ENCODE data around the gene UNK. TPM values are rescaled to one million over a fixed set of nuclear protein-coding genes. Genes with fewer than 3 reads are reported as not detected.

Gene UNK
- total and polyA plus RNA-seq, 2 of the 13 experiments (the other 11 are each of a cell fraction or from before 2014, with no cell fraction given) = 31.6 to 33.0 TPM

DNA sequence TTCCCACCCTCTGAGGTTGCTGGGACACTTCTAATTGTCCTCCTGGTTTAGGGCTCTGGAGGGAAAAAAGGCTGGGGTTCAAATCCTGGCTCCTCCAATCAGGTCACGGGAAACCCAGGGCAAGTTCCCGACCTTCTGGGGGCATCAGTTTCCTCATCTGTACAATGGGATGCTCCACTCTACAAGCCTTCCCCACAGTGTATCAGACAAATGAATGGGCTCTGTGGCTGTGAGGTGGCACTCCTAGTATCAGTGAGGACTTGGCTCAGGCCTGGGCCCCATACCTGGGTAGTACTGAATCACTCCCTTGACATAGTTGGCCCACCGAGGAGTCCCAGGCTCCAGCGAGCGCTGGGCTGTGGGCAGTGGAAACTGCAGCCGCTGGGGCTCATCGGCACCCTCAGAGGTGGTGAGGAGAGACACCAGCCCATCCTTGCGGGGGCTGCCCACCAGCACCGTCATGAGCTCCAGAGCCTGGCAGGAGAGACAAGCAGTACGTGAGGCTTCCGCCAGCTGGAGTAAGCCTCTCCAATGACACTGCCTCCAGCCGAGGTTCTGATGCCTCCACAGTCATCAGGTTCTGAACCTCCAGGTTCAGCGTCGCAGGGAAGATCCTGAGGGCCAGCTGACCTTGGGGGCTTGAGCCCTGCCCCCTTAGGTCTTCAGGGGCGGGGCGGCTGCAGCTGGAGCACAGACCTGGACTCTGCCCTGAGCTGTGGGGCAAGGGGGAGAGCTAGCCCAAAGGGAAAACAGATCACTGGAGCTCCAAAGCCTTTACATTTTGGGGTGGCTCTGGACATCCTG, 20.8 kb upstream of the UNK start (continued):
- TF ChIP-seq, protein P1, sequence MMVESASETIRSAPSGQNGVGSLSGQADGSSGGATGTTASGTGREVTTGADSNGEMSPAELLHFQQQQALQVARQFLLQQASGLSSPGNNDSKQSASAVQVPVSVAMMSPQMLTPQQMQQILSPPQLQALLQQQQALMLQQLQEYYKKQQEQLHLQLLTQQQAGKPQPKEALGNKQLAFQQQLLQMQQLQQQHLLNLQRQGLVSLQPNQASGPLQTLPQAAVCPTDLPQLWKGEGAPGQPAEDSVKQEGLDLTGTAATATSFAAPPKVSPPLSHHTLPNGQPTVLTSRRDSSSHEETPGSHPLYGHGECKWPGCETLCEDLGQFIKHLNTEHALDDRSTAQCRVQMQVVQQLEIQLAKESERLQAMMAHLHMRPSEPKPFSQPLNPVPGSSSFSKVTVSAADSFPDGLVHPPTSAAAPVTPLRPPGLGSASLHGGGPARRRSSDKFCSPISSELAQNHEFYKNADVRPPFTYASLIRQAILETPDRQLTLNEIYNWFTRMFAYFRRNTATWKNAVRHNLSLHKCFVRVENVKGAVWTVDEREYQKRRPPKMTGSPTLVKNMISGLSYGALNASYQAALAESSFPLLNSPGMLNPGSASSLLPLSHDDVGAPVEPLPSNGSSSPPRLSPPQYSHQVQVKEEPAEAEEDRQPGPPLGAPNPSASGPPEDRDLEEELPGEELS (CRISPR knock-in tag; IDR thresholded peaks at IDR 0.05) = peak; percentile 69; the same call in 1 of the 2 replicates
- TF ChIP-seq ZNF746 (CRISPR knock-in tag; IDR thresholded peaks at IDR 0.05) = no peak
- no peak for TF ChIP-seq ZNF441 (CRISPR knock-in tag; IDR thresholded peaks at IDR 0.05; ENCODE audit: borderline replicate concordance)
- TF ChIP-seq KDM2A (CRISPR knock-in tag; IDR thresholded peaks at IDR 0.05; ENCODE audit: borderline replicate concordance, low read depth) = peak; percentile 73; the same call in 1 of the 2 replicates
- TF ChIP-seq RNF2 (conservative IDR thresholded peaks at IDR 0.05; ENCODE audit: low read depth) = no peak
- TF ChIP-seq, protein P2, sequence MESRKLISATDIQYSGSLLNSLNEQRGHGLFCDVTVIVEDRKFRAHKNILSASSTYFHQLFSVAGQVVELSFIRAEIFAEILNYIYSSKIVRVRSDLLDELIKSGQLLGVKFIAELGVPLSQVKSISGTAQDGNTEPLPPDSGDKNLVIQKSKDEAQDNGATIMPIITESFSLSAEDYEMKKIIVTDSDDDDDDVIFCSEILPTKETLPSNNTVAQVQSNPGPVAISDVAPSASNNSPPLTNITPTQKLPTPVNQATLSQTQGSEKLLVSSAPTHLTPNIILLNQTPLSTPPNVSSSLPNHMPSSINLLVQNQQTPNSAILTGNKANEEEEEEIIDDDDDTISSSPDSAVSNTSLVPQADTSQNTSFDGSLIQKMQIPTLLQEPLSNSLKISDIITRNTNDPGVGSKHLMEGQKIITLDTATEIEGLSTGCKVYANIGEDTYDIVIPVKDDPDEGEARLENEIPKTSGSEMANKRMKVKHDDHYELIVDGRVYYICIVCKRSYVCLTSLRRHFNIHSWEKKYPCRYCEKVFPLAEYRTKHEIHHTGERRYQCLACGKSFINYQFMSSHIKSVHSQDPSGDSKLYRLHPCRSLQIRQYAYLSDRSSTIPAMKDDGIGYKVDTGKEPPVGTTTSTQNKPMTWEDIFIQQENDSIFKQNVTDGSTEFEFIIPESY (CRISPR knock-in tag; IDR thresholded peaks at IDR 0.05) = peak; percentile 84
- TF ChIP-seq AGO1 (IDR thresholded peaks at IDR 0.05; ENCODE audit: low read depth, low read length, poor library complexity, severe bottlenecking) = no peak
- no peak for TF ChIP-seq ATF7-NPFF (CRISPR knock-in tag; IDR thresholded peaks at IDR 0.05; ENCODE audit: low read depth)
- no peak for TF ChIP-seq TAF15 (IDR thresholded peaks at IDR 0.05; ENCODE audit: low read depth, low read length, poor library complexity, severe bottlenecking)
- no peak for TF ChIP-seq TEAD2 (CRISPR knock-in tag; IDR thresholded peaks at IDR 0.05)
- TF ChIP-seq SPEN (CRISPR knock-in tag; IDR thresholded peaks at IDR 0.05; ENCODE audit: low read depth) = no peak; the same call in 1 of the 2 replicates
- peak; percentile 81; the same call in 1 of the 2 replicates for TF ChIP-seq ZNF263 (CRISPR knock-in tag; IDR thresholded peaks at IDR 0.05)
- TF ChIP-seq, protein P3, sequence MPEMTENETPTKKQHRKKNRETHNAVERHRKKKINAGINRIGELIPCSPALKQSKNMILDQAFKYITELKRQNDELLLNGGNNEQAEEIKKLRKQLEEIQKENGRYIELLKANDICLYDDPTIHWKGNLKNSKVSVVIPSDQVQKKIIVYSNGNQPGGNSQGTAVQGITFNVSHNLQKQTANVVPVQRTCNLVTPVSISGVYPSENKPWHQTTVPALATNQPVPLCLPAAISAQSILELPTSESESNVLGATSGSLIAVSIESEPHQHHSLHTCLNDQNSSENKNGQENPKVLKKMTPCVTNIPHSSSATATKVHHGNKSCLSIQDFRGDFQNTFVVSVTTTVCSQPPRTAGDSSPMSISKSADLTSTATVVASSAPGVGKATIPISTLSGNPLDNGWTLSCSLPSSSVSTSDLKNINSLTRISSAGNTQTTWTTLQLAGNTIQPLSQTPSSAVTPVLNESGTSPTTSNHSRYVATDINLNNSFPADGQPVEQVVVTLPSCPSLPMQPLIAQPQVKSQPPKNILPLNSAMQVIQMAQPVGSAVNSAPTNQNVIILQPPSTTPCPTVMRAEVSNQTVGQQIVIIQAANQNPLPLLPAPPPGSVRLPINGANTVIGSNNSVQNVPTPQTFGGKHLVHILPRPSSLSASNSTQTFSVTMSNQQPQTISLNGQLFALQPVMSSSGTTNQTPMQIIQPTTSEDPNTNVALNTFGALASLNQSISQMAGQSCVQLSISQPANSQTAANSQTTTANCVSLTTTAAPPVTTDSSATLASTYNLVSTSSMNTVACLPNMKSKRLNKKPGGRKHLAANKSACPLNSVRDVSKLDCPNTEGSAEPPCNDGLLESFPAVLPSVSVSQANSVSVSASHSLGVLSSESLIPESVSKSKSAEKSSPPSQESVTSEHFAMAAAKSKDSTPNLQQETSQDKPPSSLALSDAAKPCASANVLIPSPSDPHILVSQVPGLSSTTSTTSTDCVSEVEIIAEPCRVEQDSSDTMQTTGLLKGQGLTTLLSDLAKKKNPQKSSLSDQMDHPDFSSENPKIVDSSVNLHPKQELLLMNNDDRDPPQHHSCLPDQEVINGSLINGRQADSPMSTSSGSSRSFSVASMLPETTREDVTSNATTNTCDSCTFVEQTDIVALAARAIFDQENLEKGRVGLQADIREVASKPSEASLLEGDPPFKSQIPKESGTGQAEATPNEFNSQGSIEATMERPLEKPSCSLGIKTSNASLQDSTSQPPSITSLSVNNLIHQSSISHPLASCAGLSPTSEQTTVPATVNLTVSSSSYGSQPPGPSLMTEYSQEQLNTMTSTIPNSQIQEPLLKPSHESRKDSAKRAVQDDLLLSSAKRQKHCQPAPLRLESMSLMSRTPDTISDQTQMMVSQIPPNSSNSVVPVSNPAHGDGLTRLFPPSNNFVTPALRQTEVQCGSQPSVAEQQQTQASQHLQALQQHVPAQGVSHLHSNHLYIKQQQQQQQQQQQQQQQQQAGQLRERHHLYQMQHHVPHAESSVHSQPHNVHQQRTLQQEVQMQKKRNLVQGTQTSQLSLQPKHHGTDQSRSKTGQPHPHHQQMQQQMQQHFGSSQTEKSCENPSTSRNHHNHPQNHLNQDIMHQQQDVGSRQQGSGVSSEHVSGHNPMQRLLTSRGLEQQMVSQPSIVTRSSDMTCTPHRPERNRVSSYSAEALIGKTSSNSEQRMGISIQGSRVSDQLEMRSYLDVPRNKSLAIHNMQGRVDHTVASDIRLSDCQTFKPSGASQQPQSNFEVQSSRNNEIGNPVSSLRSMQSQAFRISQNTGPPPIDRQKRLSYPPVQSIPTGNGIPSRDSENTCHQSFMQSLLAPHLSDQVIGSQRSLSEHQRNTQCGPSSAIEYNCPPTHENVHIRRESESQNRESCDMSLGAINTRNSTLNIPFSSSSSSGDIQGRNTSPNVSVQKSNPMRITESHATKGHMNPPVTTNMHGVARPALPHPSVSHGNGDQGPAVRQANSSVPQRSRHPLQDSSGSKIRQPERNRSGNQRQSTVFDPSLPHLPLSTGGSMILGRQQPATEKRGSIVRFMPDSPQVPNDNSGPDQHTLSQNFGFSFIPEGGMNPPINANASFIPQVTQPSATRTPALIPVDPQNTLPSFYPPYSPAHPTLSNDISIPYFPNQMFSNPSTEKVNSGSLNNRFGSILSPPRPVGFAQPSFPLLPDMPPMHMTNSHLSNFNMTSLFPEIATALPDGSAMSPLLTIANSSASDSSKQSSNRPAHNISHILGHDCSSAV (CRISPR knock-in tag; IDR thresholded peaks at IDR 0.05; ENCODE audit: borderline replicate concordance) = no peak
- TF ChIP-seq SAP130 (CRISPR knock-in tag; IDR thresholded peaks at IDR 0.05; ENCODE audit: low read depth) = peak; percentile 89
- TF ChIP-seq KLF12 (CRISPR knock-in tag; IDR thresholded peaks at IDR 0.05; ENCODE audit: borderline replicate concordance) = peak; percentile 56; the same call in 1 of the 2 replicates
- TF ChIP-seq MED13 (CRISPR knock-in tag; IDR thresholded peaks at IDR 0.05) = no peak; the same call in 1 of the 2 replicates
- no peak for TF ChIP-seq SETDB1 (CRISPR knock-in tag; IDR thresholded peaks at IDR 0.05; ENCODE audit: borderline replicate concordance)

Data from HepG2 (cell line).